ENCODE data around the gene KDSR.

KDSR gene

DNA sequence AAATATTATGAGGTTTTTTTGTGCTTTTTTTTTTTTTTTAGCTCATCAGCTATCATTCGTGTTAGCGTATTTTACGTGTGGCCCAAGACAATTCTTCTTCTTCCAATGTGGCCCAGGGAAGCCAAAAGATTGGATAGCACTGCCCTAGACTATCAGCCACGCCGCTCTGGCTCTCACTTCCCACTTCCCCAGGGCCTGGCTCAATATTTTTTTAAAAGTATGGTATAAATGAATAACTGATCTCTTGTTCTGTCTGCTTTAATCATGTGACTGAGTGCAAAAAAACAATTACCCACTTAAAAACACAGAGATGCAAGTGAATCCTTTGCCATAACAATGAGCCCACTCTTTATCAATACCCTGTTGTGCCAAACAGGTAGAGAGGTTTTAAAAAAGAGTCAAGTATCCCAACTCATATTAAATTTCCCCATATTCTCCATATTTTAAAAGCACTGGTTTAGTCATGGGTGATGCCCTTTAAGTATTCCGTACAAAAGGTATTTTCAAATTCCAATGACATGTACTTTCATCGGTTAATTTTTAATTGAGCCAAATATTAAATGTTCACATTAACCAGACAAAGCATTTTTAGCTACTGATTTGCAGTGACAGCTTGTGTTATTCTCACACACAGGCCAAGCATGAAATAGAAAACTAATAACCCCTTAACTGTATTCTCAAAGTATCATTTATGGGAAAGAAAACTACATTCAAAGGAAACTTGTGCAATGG, 60.0 kb downstream of the KDSR start:
- TF ChIP-seq, protein P1, sequence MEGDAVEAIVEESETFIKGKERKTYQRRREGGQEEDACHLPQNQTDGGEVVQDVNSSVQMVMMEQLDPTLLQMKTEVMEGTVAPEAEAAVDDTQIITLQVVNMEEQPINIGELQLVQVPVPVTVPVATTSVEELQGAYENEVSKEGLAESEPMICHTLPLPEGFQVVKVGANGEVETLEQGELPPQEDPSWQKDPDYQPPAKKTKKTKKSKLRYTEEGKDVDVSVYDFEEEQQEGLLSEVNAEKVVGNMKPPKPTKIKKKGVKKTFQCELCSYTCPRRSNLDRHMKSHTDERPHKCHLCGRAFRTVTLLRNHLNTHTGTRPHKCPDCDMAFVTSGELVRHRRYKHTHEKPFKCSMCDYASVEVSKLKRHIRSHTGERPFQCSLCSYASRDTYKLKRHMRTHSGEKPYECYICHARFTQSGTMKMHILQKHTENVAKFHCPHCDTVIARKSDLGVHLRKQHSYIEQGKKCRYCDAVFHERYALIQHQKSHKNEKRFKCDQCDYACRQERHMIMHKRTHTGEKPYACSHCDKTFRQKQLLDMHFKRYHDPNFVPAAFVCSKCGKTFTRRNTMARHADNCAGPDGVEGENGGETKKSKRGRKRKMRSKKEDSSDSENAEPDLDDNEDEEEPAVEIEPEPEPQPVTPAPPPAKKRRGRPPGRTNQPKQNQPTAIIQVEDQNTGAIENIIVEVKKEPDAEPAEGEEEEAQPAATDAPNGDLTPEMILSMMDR (IDR thresholded peaks at IDR 0.05; ENCODE audit: low read length, missing control alignments): no peak
- DNase-seq (ENCODE audit: low read depth): no peak
- H3K4me3 ChIP-seq (replicated peaks; ENCODE audit: low read depth, low read length): no peak overlapping the region

DNA sequence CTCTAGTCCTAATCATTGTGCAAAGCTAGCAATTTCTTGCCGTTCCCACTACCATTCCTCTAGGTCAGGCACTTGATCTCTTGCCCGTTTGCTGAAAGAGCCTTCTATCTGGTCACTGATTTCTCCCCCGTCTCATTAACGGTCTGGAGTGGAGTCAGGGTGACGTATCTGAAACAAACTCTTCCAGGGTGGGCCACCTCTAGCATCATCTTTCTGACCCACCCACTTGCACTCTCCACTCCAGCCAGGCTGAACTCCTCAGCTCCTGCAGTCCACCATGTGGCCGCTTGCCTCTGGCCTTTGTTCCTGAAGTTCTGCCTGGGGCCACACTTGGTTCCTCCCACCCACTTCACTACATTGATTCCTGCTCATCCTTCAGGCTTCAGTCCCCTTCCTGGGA, 60.8 kb downstream of the KDSR start:
- DNase-seq (ENCODE audit: low read depth): no peak
- H3K4me3 ChIP-seq (replicated peaks; ENCODE audit: low read depth, low read length): no peak overlapping the region
- TF ChIP-seq, protein P1 (IDR thresholded peaks at IDR 0.05; ENCODE audit: low read length, missing control alignments): no peak

DNA sequence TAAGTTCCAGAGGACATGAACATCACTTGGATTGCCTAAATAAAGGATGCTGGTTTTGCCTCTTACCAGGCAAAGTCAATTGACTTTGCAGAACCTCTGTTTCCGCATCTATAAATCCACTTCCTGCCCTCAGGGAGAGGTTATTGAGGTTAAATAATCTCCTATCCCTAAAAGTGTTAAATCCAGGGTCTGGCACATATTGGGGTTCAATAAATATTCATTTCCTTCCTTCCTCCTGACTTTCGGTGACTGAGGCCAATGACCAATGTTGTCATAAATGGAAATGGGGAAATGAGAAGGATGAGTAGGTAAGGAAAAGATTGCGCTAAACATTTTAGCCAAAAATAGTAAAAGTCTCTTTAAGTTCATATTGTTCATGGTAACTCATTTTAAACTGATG, 63.5 kb downstream of the KDSR start:
- no peak overlapping the region for H3K4me3 ChIP-seq (replicated peaks; ENCODE audit: low read depth, low read length)
- TF ChIP-seq, protein P1 (IDR thresholded peaks at IDR 0.05; ENCODE audit: low read length, missing control alignments): no peak
- no peak for DNase-seq (ENCODE audit: low read depth)

DNA sequence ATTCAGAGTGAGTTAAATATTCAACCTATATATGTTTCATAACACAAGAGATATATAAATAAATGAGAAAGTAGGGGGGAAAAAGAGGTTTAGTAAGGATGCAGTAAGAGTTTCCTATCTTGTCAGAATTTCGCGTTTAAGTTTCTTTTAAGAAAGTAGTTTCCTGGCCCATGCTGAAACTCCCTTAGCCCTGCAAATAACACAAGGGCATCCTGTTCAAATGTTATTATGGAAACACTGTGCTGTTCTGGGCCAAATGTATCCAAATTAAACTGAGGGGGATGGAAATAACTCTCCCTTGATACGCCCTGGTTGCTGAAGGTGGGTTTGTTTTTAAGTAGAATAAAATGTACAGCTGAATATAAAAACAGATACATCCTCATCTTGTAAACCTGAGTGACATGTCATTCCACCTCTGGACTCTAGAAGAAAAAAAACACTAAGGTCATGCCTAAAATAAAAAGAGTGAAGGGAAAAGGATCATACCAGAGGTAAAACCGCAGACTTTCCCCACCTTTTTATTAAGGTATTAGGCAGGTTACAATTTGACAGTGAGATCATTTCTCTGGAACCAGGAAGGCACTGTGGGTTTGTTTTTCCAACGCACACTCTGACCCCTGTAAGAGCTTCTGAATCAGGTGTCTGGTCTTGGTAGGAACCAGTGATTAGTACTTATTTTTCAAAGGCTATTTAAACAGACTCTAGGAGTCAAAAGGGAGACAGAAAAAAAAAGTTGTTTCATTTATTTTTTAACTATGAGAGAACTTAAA, 64.2 kb downstream of the KDSR start:
- TF ChIP-seq, protein P1 (IDR thresholded peaks at IDR 0.05; ENCODE audit: low read length, missing control alignments): no peak
- no peak for DNase-seq (ENCODE audit: low read depth)
- H3K4me3 ChIP-seq (replicated peaks; ENCODE audit: low read depth, low read length): no peak overlapping the region

DNA sequence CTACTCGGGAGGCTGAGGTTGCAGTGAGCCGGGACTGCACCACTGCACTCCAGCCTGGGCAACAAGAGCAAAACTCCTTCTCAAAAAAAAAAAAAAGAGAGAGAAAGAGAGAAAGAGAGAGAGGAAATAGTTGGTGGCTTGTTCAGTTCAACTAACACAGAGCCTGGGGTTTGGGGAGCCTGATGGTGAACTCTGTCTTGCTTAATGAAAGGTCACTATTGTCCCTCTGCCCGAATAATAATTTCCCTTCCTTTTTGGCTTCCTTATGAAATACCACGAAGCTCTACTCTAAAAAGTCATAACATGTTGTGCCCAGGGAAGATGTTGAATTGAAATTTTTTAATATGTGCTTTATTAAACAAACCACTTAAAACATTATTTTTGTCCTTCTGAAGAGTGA, 64.8 kb downstream of the KDSR start:
- no peak for DNase-seq (ENCODE audit: low read depth)
- TF ChIP-seq, protein P1 (IDR thresholded peaks at IDR 0.05; ENCODE audit: low read length, missing control alignments): no peak
- H3K4me3 ChIP-seq (replicated peaks; ENCODE audit: low read depth, low read length): no peak overlapping the region

DNA sequence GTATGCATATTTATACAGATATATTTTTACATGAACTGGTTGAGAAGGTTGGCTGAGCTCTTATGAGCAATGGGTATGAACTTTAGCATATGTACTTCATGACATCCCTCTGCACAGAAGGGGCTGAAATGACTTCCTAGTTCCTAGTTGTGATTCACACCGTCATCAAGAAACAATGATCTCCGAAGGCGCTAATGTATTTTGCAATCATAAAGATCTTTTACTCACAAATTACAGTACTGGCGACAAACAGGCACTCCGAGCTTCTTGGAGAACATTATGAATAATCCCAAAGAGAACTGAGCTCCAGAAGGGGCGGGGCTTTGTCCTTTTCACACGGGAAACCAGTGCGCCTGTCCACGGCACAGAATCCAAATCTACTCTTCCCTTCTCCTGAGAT, 65.6 kb downstream of the KDSR start:
- no peak for DNase-seq (ENCODE audit: low read depth)
- H3K4me3 ChIP-seq (replicated peaks; ENCODE audit: low read depth, low read length): no peak overlapping the region
- TF ChIP-seq, protein P1 (IDR thresholded peaks at IDR 0.05; ENCODE audit: low read length, missing control alignments): no peak
